GM18511 (cell line): Measurements from ENCODE around the gene DPCD.
A peak's percentile ranks its signal among the peaks of the same experiment; 100 is the strongest.

Experiments
- ATAC-seq: cut with Tn5 transposase; IDR thresholded peaks from one replicate; pipeline ENCODE4 v1.9.1; 2021; ENCODE audit warnings: mild to moderate bottlenecking, moderate library complexity; ENCODE audit not compliant: unreplicated experiment

DPCD gene

GRCh38 chr10:101587725-101588653 is at the start of gene DPCD, which contains the start of gene POLL:
Gene DPCD (plus strand): TSS chr10:101588321. CDS start chr10:101588337, 16 bp downstream.
Gene POLL (minus strand): TSS chr10:101588257. CDS start chr10:101587360, 897 bp downstream.
- ATAC-seq: peak; percentile 99

DNA sequence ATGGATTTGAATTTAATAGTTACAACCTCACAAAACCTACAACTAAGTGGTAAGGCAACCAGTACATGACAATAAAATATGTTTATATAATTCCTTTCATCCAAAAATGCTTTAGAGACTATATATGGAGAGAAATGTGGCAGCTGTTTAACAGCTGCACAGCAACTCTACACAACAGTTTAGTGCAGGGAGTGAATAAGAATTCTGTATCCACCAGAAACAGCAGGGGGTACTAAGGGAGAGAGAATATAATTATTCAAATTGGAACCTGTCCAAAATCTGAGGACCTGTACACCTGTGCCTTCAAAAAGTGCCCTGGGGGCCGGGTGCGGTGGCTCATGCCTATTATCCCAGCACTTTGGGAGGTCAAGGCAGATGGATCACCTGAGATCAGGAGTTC is 49.7 kb upstream of the DPCD start:
- no peak for ATAC-seq

DNA sequence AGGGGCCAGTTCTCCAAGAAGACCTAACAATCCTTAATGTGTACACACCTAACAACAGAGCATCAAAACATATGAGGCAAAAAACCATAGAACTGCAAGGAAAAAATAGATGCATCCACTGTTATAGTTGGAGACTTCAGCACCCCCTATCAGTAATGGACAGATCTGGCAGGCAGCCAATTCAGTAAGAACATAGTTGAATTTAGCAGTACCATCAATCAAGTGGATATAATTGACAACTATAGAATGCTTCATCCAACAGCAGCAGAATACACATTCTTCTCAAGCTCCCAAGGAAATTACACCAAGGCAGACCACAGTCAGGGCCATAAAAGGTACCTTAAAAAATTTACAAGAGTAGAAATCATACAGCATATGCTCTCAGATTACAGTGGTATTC is 42.2 kb upstream of the DPCD start:
- no peak for ATAC-seq

GRCh38 chr10:101550965-101551364 is 37.2 kb upstream of the DPCD start:
- ATAC-seq: no peak

GRCh38 chr10:101552442-101552841 is 35.7 kb upstream of the DPCD start:
- no peak for ATAC-seq

DNA sequence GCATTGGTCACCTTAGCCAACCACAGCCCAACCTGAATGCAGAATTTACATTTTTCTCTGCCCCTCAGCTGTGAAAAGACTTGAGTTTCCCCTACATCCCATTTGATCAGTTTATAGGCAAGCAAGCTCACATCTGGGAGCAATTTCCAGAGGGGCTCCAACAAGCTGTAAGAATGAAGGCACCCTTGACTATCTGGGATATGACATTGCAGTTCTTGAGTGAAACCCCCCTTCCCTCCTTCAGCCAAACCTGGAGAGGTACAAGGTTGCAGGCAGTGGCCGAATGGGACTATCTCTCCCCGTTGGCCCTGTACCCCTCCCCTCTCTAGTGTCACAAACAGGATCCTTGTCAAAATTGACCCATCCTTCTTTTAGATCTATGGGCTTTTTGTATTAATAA is 30.6 kb upstream of the DPCD start:
- ATAC-seq: no peak

DNA sequence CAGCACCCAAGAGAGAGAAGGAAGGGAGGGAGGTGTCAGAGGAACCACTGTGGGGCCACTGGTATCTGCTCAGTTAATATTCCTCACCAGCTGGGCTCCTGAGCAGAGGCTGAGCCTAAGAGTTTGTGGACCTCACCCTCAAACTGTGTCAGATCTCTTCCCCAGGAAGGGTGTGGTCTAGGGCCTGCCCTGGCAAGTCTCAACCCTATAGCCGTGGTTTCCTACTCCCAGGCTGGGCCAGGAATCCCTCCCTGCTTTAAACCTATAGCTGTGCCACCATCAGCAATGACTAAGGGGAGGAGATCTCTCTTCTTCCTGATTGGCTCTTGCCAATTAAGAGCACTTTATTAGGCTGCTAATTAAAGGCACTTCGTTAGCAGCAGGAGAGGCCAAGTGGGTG is 29.9 kb upstream of the DPCD start:
- ATAC-seq: no peak

DNA sequence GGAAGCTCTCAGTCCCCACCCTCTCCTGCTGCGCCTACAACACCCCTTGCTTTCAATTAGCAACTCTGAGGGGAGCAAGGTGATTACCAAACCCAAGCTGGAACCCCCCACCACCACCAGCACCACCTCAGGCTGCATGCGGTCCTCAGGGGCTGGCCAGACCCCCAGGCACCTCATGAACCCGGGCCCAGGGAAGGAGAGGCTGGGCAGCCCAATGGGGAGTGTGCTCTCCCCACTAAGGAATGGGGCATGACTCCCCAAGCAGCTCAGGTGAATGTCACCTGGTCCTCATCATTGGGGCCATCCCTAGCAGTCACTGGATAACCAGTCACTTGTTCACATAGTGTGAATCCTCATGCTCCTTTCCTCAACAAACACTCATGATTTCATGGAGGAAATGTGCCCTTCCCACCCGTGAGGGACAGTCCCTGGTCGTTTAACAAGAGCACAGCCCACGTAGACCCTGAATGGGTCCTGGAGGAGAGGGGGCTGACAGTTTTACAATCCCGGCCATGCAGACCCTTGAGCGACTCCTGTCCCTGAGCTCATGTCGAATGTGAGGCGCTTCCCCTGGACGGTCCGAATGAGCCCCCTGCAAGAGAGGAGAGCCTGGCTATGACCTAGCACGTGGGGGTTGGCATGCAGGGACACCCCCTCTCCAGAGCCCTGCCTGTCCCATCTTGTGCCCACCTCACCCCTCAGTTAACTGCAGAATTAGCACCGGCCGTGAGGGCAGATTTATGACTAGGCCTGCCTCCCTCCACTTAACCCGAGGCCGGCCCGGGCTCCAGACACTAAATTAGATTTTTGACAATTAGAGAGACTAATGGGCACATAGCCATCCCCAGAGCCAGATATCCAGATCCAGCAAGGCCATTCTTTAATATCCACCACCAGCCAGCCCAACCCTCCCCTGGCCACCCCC is 29.2 kb upstream of the DPCD start:
- ATAC-seq: no peak

- ATAC-seq: no peak
These were observed 28.4 kb upstream of the DPCD start for GRCh38 chr10:101559596-101560297.

DNA sequence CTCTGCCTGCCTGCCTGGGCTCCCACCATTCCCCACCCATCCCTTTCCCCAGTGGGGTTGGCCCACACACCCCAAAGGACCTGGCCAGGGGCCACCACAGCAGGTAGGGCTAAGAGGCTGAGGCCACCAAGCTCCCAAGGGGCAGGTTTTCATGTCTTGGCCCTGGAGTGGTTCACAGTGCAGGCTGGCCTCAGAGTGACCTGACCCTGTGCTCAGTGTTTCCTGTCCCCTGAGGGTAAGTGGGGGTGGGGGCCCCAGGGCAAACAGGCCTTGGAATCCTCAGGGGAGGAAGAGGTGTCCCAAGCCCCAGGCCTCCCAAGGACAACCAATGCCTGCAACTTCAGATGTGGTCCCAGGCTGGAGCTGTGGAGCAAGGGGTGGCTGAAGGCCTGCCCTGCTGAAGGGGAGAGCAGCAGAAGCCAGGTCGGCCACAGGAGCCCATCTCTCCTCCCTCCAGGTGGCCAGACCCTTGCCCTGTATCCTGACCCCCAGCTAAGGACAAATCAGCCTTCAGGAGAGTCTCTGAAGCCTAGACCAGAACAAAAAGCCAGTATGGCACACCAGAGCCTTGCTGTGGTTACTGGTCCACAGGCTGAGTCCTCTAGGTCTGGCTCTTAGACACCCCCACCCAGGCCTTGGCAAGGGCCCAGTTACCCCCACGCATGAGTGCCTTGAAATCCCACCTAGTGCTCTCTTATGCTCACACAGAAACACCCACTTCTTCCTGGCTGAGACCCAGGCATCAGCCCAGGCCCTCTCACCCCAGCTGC is 27.6 kb upstream of the DPCD start:
- no peak for ATAC-seq

DNA sequence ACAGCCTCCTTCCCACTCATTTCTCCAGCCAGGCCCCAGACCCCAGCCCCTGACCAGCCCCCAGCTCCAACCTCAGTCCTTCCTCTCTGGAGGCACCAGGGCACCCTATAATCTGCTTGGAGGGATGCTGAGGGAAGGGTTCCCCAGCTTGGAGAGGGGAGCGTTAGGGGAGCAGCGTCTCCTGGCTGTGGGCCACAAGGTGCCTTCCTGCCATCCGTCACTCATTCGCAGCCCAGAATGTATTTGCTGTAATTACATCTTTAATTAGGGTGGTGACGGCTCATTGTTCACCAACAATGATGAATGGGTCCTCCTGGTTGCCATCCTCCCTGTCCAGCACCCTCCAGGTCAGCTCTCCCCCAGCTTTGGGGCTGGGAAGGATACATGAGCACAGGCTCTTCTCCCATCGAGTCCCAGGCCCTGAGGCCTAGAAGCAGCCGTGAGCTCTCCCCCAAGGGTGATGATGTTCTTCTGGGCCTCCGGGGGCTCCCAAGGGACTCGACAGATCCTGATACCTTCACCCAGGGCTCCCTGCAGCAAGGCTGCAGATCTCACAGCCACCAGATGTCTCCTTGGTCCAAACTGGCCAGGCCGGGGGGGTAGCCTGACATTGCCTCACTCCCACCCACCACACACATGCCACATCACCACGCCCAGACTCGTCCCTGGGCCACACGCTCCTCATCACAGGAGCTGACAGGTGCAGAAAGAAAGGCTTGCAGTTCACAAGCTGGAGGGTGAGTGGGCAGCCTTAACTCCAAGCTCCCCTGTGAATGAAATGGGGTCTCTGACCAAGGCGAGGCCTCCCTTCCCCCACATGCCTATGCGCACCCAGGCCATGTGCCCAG is 26.8 kb upstream of the DPCD start:
- no peak for ATAC-seq

- no peak for ATAC-seq
These were observed 25.9 kb upstream of the DPCD start for GRCh38 chr10:101562231-101562630.

DNA sequence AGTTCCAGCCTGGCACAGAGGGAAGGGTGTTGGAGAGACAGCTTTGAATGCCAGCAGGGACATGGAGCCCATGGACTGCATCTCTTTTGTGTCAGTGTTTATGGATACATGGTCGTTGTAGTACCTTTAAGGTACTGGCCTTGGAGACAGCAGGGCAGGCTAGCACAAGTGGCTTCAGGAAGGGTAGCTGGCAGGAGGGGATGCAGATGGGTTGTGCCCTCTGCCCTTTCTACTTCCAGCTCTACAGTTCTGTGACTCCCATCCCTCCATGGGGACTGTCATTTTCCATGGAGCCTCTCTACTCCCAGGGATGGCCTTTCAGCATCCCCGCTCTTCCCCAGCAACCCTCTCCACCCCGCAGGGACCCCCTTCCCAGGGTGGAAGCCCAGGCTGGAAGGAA is 25.1 kb upstream of the DPCD start:
- ATAC-seq: no peak

DNA sequence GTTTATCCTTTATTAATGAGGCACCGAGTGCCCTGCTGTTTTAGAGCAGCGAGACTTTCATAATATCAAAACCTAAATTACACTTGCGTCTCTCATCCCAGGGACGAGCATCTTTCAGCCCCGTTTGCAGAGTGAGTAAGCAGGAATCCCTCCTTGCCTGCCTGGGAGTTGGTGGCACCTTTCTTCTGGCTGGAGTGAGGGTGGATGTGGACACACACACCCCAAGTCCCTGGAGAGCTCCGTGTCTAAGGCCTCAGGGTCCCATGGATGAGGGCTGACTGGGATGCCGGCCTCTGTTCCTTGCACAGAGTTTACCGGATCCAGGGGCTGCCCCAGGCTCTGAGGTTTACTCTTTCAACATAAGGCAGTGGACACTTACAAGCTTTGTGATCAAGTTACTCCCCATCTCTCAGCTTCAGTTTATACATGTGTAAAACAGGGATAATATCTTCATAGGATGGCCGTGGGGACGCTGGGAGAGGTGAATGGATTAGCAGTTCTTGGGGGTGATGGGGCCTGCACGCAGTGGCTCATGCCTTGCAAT is 24.6 kb upstream of the DPCD start:
- ATAC-seq: no peak

GRCh38 chr10:101564490-101564991 is 23.6 kb upstream of the DPCD start:
- ATAC-seq: no peak

DNA sequence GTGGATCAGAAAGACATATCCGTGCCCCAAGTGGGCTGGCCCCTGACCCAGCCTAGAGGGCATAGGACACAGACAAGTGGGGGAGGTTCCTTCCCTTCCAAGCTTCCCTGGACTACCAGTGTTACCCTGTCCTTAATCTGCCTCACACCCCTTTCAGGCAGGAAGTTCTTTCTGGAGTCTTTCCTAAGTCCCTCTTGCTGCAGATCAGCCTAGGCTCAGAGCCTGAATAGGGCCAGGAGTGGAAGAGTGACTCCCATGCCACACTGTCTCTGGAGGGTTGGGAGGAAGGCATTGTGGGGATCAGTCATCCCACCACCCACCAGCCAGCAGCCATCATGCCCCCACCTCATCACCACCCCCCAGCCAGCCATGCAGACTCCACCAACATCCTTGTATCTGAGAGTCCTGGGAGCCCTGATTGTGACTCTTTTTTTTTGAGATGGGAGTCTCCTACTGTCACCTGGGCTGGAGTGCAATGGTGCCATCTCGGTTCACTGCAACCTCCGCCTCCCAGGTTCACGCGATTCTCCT is 22.7 kb upstream of the DPCD start:
- ATAC-seq: no peak

DNA sequence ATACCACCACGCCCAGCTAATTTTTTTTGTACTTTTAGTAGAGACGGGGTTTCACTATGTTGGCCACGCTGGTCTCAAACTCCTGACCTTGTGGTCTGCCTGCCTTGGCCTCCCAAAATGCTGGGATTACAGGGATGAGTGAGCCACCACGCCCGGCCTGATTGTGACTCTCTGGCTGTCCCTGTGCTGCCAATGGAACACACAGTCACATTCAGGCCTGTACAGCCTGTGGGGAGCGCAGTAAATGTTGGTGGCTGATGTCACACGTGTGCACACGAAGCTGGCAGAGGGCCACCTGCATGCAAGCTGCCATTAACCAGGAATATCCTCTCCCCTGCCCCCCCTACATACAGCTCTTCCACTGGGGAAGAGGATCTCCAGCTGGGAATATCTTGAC is 22.2 kb upstream of the DPCD start:
- ATAC-seq: no peak

DNA sequence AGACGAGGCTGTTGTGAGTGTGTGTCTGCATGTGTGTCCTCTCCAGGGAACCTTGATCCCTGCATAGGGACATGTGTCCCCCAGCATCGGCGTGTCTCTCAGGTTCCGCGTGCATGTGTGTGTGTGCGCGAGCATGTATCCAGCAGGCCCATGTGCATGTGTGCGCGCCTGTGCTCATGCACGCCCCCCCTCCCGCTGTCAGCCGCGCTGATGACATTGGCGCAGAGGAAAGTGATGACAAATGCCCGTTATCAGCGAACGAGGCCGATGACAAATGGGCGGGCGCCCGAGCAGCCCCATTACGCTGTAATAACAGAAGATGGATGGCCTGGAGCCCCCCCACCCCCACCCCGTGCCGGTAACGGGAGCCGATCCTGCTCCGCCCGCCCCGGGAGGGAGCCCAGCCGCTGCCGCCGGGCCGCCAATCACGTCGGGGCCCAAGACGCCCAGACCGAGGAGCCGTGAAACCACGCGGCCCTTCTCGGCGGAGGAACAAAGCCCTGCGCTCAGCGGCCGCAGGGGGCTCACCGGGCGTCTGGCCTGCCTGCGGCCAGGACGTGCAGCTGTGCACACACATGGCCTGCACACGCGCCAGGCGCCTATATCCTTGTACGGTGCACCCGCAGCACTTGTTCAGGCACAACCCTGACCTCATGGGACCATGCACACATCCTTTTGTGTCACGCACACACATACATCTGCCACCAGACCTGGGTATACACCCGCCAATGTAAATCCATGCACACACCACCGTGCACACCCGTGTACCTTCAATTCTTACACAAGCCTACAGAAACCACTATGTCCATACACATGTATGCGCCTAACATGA is 21.6 kb upstream of the DPCD start:
- no peak for ATAC-seq
